GM18858 (cell line): ENCODE data around the gene ZNF8.
"Not testable (repeated sequence)": the region's sequence is repeated elsewhere in the genome, so short reads cannot be mapped to it uniquely, and the experiment has no call there.

ENCODE experiments used
- ATAC-seq: cut with Tn5 transposase; IDR thresholded peaks from one replicate; pipeline ENCODE4 v1.9.1; 2021; ENCODE audit not compliant: unreplicated experiment

ZNF8 gene

GRCh38 chr19:58334691-58335249 is 56.0 kb downstream of the ZNF8 start:
- no peak for ATAC-seq

GRCh38 chr19:58335630-58336029 is 56.9 kb downstream of the ZNF8 start:
- ATAC-seq, result no peak

GRCh38 chr19:58336216-58336615 is 57.5 kb downstream of the ZNF8 start:
- no peak for ATAC-seq

- ATAC-seq, result no peak
These were observed 58.1 kb downstream of the ZNF8 start for GRCh38 chr19:58336820-58337219.

- no peak for ATAC-seq
These were observed 59.6 kb downstream of the ZNF8 start for GRCh38 chr19:58338336-58338735.

- ATAC-seq, result no peak
These were observed 60.2 kb downstream of the ZNF8 start for GRCh38 chr19:58338825-58339558.

GRCh38 chr19:58345558-58345957 is 66.8 kb downstream of the ZNF8 start:
- ATAC-seq, result no peak

- ATAC-seq, result no peak
These were observed 68.5 kb downstream of the ZNF8 start for GRCh38 chr19:58346961-58347929.

- not testable (repeated sequence) for ATAC-seq
These were observed 69.3 kb downstream of the ZNF8 start for GRCh38 chr19:58348080-58348479.

GRCh38 chr19:58349590-58349989 is 70.8 kb downstream of the ZNF8 start:
- no peak for ATAC-seq

- no peak for ATAC-seq
These were observed 71.5 kb downstream of the ZNF8 start for GRCh38 chr19:58350001-58350861.

GRCh38 chr19:58350871-58351557 is 72.3 kb downstream of the ZNF8 start:
- no peak for ATAC-seq

GRCh38 chr19:58351558-58351878 is 72.8 kb downstream of the ZNF8 start:
- ATAC-seq, result no peak

GRCh38 chr19:58351990-58352755 is 73.4 kb downstream of the ZNF8 start:
- ATAC-seq, result no peak
